K562 (cell line): ENCODE measurements around the gene EXOSC2. TPM values are rescaled to one million over a fixed set of nuclear protein-coding genes. Genes with fewer than 3 reads are reported as not detected.

ENCODE experiments used
- ATAC-seq: fragments of 200-7000 bp; cut with Tn5 transposase; 3 replicates; pipeline ENCODE4 v1.9.1; 2020; ENCODE audit warnings: moderate library complexity
- BruUV-seq: library from RNA; stranded (reverse); fragments of 400-500 nt; replicated peaks from 2 replicates; lab custom pipeline; 2021; lab: Mats Ljungman, UMichigan
- CTCF ChIA-PET: fragments of 300-600 bp; formaldehyde crosslinking; extraction: SDS; loops from one replicate; lab custom pipeline; 2021; ENCODE audit warnings: low intra/inter-chr PET ratio; lab: Yijun Ruan, JAX
- POLR2A ChIA-PET: fragments of 300-600, 350-650 bp; sonication (Branson Sonifier 250); formaldehyde crosslinking; extraction: SDS; loops from one replicate; lab custom pipeline; 2021; ENCODE audit warnings: antibody characterized with exemption, inconsistent platforms; lab: Yijun Ruan, JAX
- DNase-seq, 4 experiments: peaks; one replicate each; pipeline versions ENCODE4 v3.0.0 to v3.0.0-alpha.2; 2011 to 2018; ENCODE audit warnings: low spot score in 3 of 4, mixed read lengths in 3 of 4; ENCODE audit errors: extremely low read depth in 1 of 4
- FAIRE-seq: peaks from 2 replicates; lab custom pipeline; 2011; peaks lifted over from hg19 to GRCh38; lab: Jason Lieb, UNC
- H2AFZ ChIP-seq: 2 replicates; pipeline ENCODE4 v1.6.0; 2011; ENCODE audit warnings: low read depth, low read length, control low read depth, inconsistent platforms
- H3K27ac ChIP-seq: fragments of 200-600 bp; 3 replicates; pipeline ENCODE4 v1.8.0; 2011; ENCODE audit warnings: low read depth, mild to moderate bottlenecking, control low read depth, inconsistent platforms, low read length, moderate library complexity, mixed read lengths; ENCODE audit errors: extremely low read depth
- H3K27me3 ChIP-seq, 2 experiments: fragments of 300-600 bp in 1 of 2; 2 replicates in 1 of 2; 3 replicates in 1 of 2; pipeline versions ENCODE4 v1.6.0 to v1.8.0; 2011; ENCODE audit warnings: inconsistent platforms in 2 of 2, low read length in 2 of 2, mild to moderate bottlenecking in 1 of 2, mixed read lengths in 1 of 2, moderate library complexity in 1 of 2; ENCODE audit not compliant: control insufficient read depth in 2 of 2, insufficient read depth in 2 of 2
- H3K36me3 ChIP-seq: fragments of 300-600 bp; 3 replicates; pipeline ENCODE4 v1.8.0; 2011; ENCODE audit warnings: mild to moderate bottlenecking, low read length, inconsistent platforms; ENCODE audit not compliant: control insufficient read depth, insufficient read depth
- H3K4me1 ChIP-seq, 2 experiments: fragments of 200-600 bp in 1 of 2; replicated peaks in 1 of 2; 2 replicates in 1 of 2; 3 replicates in 1 of 2; pipeline versions ENCODE4 v1.5.1 to v1.8.0; 2011; ENCODE audit warnings: inconsistent platforms in 2 of 2, low read length in 2 of 2, mild to moderate bottlenecking in 1 of 2, mixed read lengths in 1 of 2, moderate library complexity in 1 of 2; ENCODE audit not compliant: control insufficient read depth in 2 of 2, insufficient read depth in 2 of 2
- H3K4me2 ChIP-seq: 2 replicates; pipeline ENCODE4 v1.6.1; 2011; ENCODE audit warnings: low read length, control low read depth, inconsistent platforms, mixed read lengths; ENCODE audit not compliant: insufficient read depth
- H3K4me3 ChIP-seq: fragments of 200-600 bp; sonication (generic), shearing (Covaris generic); 2 replicates; pipeline ENCODE4 v1.5.1; 2016; ENCODE audit warnings: control low read depth, inconsistent platforms
- H3K79me2 ChIP-seq: fragments of 200-600 bp; 3 replicates; pipeline ENCODE4 v1.8.0; 2011; ENCODE audit warnings: low read length, inconsistent platforms; ENCODE audit not compliant: control insufficient read depth, insufficient read depth
- H3K9ac ChIP-seq, 2 experiments: 2 replicates each; pipeline versions ENCODE4 v1.6.0 to v1.6.1; 2011; ENCODE audit warnings: low read depth in 2 of 2, low read length in 2 of 2, control low read depth in 1 of 2, inconsistent platforms in 1 of 2, mild to moderate bottlenecking in 1 of 2, mixed read lengths in 1 of 2; ENCODE audit not compliant: insufficient read depth in 1 of 2
- H3K9me1 ChIP-seq: one replicate; pipeline ENCODE4 v1.6.0; 2011; ENCODE audit warnings: inconsistent platforms, mild to moderate bottlenecking, low read length, moderate library complexity; ENCODE audit not compliant: control insufficient read depth, insufficient read depth
- H3K9me3 ChIP-seq: replicated peaks from 2 replicates; pipeline ENCODE4 v1.5.1; 2011; ENCODE audit warnings: low read depth, low read length, inconsistent platforms; ENCODE audit not compliant: control insufficient read depth, insufficient read depth
- H4K20me1 ChIP-seq: replicated peaks from 2 replicates; pipeline ENCODE4 v1.6.1; 2011; ENCODE audit warnings: low read length, inconsistent platforms, mixed read lengths; ENCODE audit not compliant: control insufficient read depth, insufficient read depth
- BRD9 ChIP-seq: fragments of 450-650 bp; IDR thresholded peaks from 2 replicates; pipeline ENCODE4 v1.6.1; 2018; ENCODE audit warnings: low read depth; ENCODE audit not compliant: partially characterized antibody
- CAMTA2 ChIP-seq: fragments of 250-450 bp; sonication (Bioruptor Pico); conservative IDR thresholded peaks from 2 replicates; pipeline ENCODE4 v1.5.1; 2022
- HDAC3 ChIP-seq: fragments of 450-650 bp; IDR thresholded peaks from 2 replicates; pipeline ENCODE4 v1.6.1; 2018; ENCODE audit warnings: borderline replicate concordance, mild to moderate bottlenecking, moderate library complexity; ENCODE audit not compliant: partially characterized antibody
- ILK ChIP-seq: fragments of 450-650 bp; IDR thresholded peaks from 2 replicates; pipeline ENCODE4 v1.6.1; 2016; ENCODE audit warnings: missing genetic modification characterization, low read depth, mild to moderate bottlenecking, missing compliant biosample characterization, moderate library complexity, borderline replicate concordance
- MYC ChIP-seq, 2 experiments: fragments of 250-450 bp in 1 of 2; sonication (Bioruptor Pico) in 1 of 2; IDR thresholded peaks; 2 replicates each; pipeline versions ENCODE4 v1.5.1 to v1.6.1; 2012 to 2021; ENCODE audit warnings: low read depth in 2 of 2, borderline replicate concordance in 1 of 2, improper control_type of control experiment in 1 of 2, low read length in 1 of 2, mild to moderate bottlenecking in 1 of 2, moderate library complexity in 1 of 2
- POLR2H ChIP-seq: IDR thresholded peaks from 2 replicates; pipeline ENCODE4 v1.6.1; 2016; ENCODE audit warnings: missing genetic modification characterization, low read depth, mild to moderate bottlenecking, control low read depth, missing compliant biosample characterization, moderate library complexity
- POLR3G ChIP-seq: IDR thresholded peaks from 2 replicates; pipeline ENCODE4 v1.6.1; 2011; ENCODE audit not compliant: insufficient read length, insufficient replicate concordance; ENCODE audit errors: extremely low read depth
- SP2 ChIP-seq: IDR thresholded peaks from 2 replicates; pipeline ENCODE4 v1.6.1; 2011; ENCODE audit warnings: mild to moderate bottlenecking, low read depth, low read length, moderate library complexity; ENCODE audit not compliant: poor library complexity, severe bottlenecking; ENCODE audit errors: extremely low read depth
- ZNF561 ChIP-seq: fragments of 450-650 bp; formaldehyde crosslinking; conservative IDR thresholded peaks from 2 replicates; pipeline ENCODE4 v1.4.0; 2020; ENCODE audit warnings: mild to moderate bottlenecking, moderate library complexity
- WGBS: fragments of 100-300 bp; shearing (Covaris generic); methylation state at CpG from one replicate; pipeline ENCODE4 v1.1.6; 2016; ENCODE audit warnings: low coverage, mixed read lengths; ENCODE audit not compliant: insufficient coverage; ENCODE audit errors: missing lambda C conversion rate; 5-methylcytosine and 5-hydroxymethylcytosine counted together
- in situ Hi-C: fragments of 300-500 bp; cut with MboI; formaldehyde crosslinking; loops from 4 replicates; pipeline ENCODE4 v1.15.0; 2018; ENCODE audit warnings: inconsistent platforms, mixed read lengths
- intact Hi-C: fragments of 100-400 bp; cut with micrococcal nuclease; formaldehyde crosslinking; loops from 2 replicates; pipeline ENCODE4 v1.14.2; 2022
- polyA plus RNA-seq, 8 experiments: library from polyadenylated mRNA; depleted of rRNA in 4 of 8; stranded (reverse) in 5 of 8; unstranded in 3 of 8; fragments of >200 nt; fragmentation: Nextera tagmentation in 2 of 8; fragmentation: Illumina TruSeq in 1 of 8; extraction: Ambion mirVana in 2 of 8; extraction: Trizol in 1 of 8; gene quantifications; 2 replicates each; pipeline versions ENCODE4 v1.2.1 to v1.2.3, GENCODE V29; 2011 to 2014; ENCODE audit warnings: inconsistent platforms in 1 of 8, missing spikeins in 1 of 8
- total RNA-seq, 7 experiments: library from RNA; depleted of rRNA in 6 of 7; stranded (reverse); fragments of >200 nt in 6 of 7; fragmentation: Illumina TruSeq in 2 of 7; extraction: Trizol in 2 of 7; gene quantifications; 2 replicates each; pipeline versions ENCODE4 v1.2.1 to v1.2.3, GENCODE V29; 2011 to 2021; ENCODE audit warnings: low replicate concordance in 1 of 7
- TF ChIP-seq, protein P1 (sequence below): sonication (generic); formaldehyde crosslinking; IDR thresholded peaks from 2 replicates; pipeline ENCODE4 v1.8.0; 2022; ENCODE audit warnings: missing genetic modification reagents, mild to moderate bottlenecking, borderline replicate concordance
- TF ChIP-seq, protein P2 (sequence below): fragments of 250-450 bp; sonication (Bioruptor Pico); IDR thresholded peaks from 2 replicates; pipeline ENCODE4 v1.5.1; 2021; ENCODE audit warnings: mild to moderate bottlenecking
- TF ChIP-seq, protein P3 (sequence below): fragments of 450-650 bp; formaldehyde crosslinking; IDR thresholded peaks from 2 replicates; pipeline ENCODE4 v1.4.0; 2022; ENCODE audit warnings: missing genetic modification characterization
- TF ChIP-seq, protein P4 (sequence below): sonication (generic); formaldehyde crosslinking; IDR thresholded peaks from 2 replicates; pipeline ENCODE4 v1.8.0; 2022; ENCODE audit warnings: missing genetic modification reagents, mild to moderate bottlenecking, moderate library complexity, borderline replicate concordance
- TF ChIP-seq, protein P5 (sequence below), 2 experiments: fragments of 450-650 bp in 1 of 2; sonication (generic) in 1 of 2; formaldehyde crosslinking in 1 of 2; IDR thresholded peaks in 1 of 2; conservative IDR thresholded peaks in 1 of 2; 2 replicates each; pipeline versions ENCODE4 v1.6.1 to v1.8.1; 2016 to 2023; ENCODE audit warnings: mild to moderate bottlenecking in 2 of 2, moderate library complexity in 2 of 2, inconsistent platforms in 1 of 2, missing genetic modification reagents in 1 of 2

The EXOSC2 gene
- total and polyA plus RNA-seq, 9 of the 15 experiments (the other 6 are each of a cell fraction or from before 2014, with no cell fraction given) = 46.0 to 101 (median 77.6) TPM

DNA sequence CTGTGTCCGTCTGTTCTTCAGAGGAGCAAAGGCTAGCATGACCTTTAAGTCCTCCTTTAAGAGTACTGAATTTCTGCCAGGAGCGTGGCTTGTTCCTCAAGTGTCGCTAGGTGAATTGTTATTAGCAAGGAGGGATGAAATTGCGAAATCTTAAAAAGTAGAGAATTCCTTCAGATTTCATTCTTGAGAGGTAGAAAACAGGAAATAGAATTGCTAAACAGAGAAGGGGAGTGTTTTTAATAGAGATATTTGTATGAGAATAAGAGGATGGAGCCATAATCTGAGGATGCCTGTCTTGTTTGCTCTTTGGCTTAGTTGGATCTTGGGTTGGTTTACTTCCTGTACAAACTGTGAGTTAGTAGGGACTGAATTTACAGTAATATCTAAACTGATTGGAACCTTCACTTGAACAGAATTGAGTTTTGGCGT lies 39.2 kb downstream of the EXOSC2 start:
- ChIA-PET CTCF (interaction anchor here (0.5 to 0.8 kb wide), 2 partner anchors 18 to 326 kb away, joined by 3 read pairs; no protein-coding TSS in a partner anchor), POLR2A (interaction anchor here (0.6 to 3.5 kb wide), 7 partner anchors 8 to 363 kb away, joined by 3 to 20 read pairs (median 3); no protein-coding TSS in a partner anchor)
- no peaks in the 10 kb centered on the region for H4K20me1 ChIP-seq
- no peaks in the 10 kb centered on the region for H3K4me1 ChIP-seq
- H3K79me2 ChIP-seq = no peaks in the 10 kb centered on the region; the same call in 2 of the 3 replicates
- in situ Hi-C loops (no loop called here), intact Hi-C loops (loop anchor here (1.0 kb wide), 1 partner anchor 130 kb away; no protein-coding TSS in a partner anchor)
- no TSS peak for BruUV-seq
- ATAC-seq = peak; percentile 9
- WGBS = 85% methylated on average over 5 of the region's 5 CpGs
- H3K4me2 ChIP-seq = no peak overlapping the region
- no peaks in the 10 kb centered on the region for H3K27me3 ChIP-seq
- H3K9me1 ChIP-seq = no peaks in the 10 kb centered on the region
- no peak overlapping the region for H3K9ac ChIP-seq
- peaks cover 45% of the 10 kb centered on the region for H3K36me3 ChIP-seq
- FAIRE-seq = peak; percentile 69
- no peak overlapping the region for H3K27ac ChIP-seq
- DNase-seq = peak; percentile 12 to 56 (median 52)
- no peaks in the 10 kb centered on the region for H3K9me3 ChIP-seq
- H3K4me3 ChIP-seq = no peak overlapping the region
- H2AFZ ChIP-seq = no peak overlapping the region
- TF ChIP-seq CAMTA2 = no peak
- TF ChIP-seq, protein P1, sequence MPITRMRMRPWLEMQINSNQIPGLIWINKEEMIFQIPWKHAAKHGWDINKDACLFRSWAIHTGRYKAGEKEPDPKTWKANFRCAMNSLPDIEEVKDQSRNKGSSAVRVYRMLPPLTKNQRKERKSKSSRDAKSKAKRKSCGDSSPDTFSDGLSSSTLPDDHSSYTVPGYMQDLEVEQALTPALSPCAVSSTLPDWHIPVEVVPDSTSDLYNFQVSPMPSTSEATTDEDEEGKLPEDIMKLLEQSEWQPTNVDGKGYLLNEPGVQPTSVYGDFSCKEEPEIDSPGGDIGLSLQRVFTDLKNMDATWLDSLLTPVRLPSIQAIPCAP (CRISPR knock-in tag) = no peak
- no peak for TF ChIP-seq POLR3G
- TF ChIP-seq ZNF561 (CRISPR knock-in tag) = no peak
- TF ChIP-seq HDAC3 = no peak
- TF ChIP-seq, protein P2, sequence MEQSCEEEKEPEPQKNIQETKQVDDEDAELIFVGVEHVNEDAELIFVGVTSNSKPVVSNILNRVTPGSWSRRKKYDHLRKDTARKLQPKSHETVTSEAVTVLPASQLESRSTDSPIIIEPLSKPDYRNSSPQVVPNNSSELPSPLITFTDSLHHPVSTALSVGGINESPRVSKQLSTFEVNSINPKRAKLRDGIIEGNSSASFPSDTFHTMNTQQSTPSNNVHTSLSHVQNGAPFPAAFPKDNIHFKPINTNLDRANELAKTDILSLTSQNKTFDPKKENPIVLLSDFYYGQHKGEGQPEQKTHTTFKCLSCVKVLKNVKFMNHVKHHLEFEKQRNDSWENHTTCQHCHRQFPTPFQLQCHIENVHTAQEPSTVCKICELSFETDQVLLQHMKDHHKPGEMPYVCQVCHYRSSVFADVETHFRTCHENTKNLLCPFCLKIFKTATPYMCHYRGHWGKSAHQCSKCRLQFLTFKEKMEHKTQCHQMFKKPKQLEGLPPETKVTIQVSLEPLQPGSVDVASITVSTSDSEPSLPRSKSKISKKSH (CRISPR knock-in tag) = no peak
- TF ChIP-seq SP2 = no peak
- no peak for TF ChIP-seq BRD9
- TF ChIP-seq MYC (IDR thresholded peaks at IDR 0.05; ENCODE audit: low read depth, low read length) = no peak
- TF ChIP-seq MYC (CRISPR knock-in tag; IDR thresholded peaks at IDR 0.05; ENCODE audit: borderline replicate concordance, low read depth) = no peak
- TF ChIP-seq ILK = no peak
- TF ChIP-seq, protein P3, sequence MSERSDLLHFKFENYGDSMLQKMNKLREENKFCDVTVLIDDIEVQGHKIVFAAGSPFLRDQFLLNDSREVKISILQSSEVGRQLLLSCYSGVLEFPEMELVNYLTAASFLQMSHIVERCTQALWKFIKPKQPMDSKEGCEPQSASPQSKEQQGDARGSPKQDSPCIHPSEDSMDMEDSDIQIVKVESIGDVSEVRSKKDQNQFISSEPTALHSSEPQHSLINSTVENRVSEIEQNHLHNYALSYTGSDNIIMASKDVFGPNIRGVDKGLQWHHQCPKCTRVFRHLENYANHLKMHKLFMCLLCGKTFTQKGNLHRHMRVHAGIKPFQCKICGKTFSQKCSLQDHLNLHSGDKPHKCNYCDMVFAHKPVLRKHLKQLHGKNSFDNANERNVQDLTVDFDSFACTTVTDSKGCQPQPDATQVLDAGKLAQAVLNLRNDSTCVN (CRISPR knock-in tag) = no peak
- no peak for TF ChIP-seq POLR2H (tag)
- TF ChIP-seq, protein P4, sequence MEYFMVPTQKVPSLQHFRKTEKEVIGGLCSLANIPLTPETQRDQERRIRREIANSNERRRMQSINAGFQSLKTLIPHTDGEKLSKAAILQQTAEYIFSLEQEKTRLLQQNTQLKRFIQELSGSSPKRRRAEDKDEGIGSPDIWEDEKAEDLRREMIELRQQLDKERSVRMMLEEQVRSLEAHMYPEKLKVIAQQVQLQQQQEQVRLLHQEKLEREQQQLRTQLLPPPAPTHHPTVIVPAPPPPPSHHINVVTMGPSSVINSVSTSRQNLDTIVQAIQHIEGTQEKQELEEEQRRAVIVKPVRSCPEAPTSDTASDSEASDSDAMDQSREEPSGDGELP (CRISPR knock-in tag) = no peak
- TF ChIP-seq, protein P5, sequence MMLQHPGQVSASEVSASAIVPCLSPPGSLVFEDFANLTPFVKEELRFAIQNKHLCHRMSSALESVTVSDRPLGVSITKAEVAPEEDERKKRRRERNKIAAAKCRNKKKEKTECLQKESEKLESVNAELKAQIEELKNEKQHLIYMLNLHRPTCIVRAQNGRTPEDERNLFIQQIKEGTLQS (IDR thresholded peaks at IDR 0.05) = no peak
- TF ChIP-seq, protein P5 (CRISPR knock-in tag; conservative IDR thresholded peaks at IDR 0.05) = no peak
